Mesothelial cell of epicardium (in vitro differentiated cells): ENCODE data around the gene CLDND2. TPM values are rescaled to one million over a fixed set of nuclear protein-coding genes. Genes with fewer than 3 reads are reported as not detected.

Experiments used
- DNase-seq, 2 experiments: peaks; one replicate each; pipeline ENCODE4 v3.0.0; 2021; ENCODE audit warnings: low spot score in 2 of 2; ENCODE audit not compliant: unreplicated experiment in 2 of 2
- H3K27ac Mint-ChIP-seq: 2 replicates; pipeline ENCODE4 v1.8.0; 2021; ENCODE audit warnings: mixed read lengths
- H3K27me3 Mint-ChIP-seq: 2 replicates; pipeline ENCODE4 v1.8.0; 2021; ENCODE audit warnings: low read depth, mixed read lengths
- H3K36me3 Mint-ChIP-seq: 2 replicates; pipeline ENCODE4 v1.8.0; 2021; ENCODE audit warnings: mixed read lengths
- H3K4me1 Mint-ChIP-seq: 2 replicates; pipeline ENCODE4 v1.8.0; 2021; ENCODE audit warnings: mixed read lengths
- H3K4me3 Mint-ChIP-seq: 2 replicates; pipeline ENCODE4 v1.8.0; 2021; ENCODE audit warnings: mild to moderate bottlenecking, moderate library complexity, mixed read lengths
- H3K9me3 Mint-ChIP-seq: 2 replicates; pipeline ENCODE4 v1.8.0; 2021; ENCODE audit warnings: mixed read lengths
- total RNA-seq: library from RNA; stranded (reverse); gene quantifications from 3 replicates; pipeline ENCODE4 v1.2.1, GENCODE V29; 2021
- TF ChIP-seq, protein P1 (sequence below): fragments of 200-600 bp; sonication (generic); IDR thresholded peaks from one replicate; pipeline ENCODE4 v1.5.0; 2021; ENCODE audit warnings: antibody characterized with exemption; ENCODE audit not compliant: unreplicated experiment

CLDND2 gene
- total RNA-seq, 1 donor from 2014 or later: 0.56 TPM

DNA sequence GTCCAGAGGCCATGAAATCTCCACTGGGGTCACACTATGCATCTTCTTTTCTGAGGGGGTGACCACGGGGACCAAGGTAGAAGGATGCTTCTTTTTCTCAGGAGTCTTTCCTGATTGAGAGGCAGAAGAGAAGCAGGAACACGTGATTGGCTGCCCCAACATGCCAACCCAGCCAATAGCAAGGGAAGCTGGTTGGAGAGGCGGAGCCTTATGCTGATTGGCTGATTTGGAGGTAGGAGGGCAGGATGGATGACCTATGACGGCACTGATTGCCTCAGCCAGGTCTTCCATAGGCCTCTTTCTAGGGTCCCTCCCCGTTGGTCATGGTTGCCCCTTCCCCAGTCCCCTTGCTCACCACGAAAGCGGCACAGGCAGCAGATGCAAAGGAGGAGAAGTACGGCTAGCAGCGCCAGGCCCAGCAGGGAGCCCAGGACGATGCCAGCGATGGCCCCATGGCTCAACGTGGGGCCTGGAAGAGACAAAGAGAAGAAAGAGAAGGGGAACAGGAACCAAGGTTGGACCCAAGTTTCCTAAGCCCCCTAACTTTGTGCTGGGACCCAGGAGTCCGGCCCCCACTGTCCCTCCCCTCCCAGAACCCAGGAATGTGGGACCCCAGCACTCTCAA, 34.9 kb downstream of the CLDND2 start:
- TF ChIP-seq, protein P1, sequence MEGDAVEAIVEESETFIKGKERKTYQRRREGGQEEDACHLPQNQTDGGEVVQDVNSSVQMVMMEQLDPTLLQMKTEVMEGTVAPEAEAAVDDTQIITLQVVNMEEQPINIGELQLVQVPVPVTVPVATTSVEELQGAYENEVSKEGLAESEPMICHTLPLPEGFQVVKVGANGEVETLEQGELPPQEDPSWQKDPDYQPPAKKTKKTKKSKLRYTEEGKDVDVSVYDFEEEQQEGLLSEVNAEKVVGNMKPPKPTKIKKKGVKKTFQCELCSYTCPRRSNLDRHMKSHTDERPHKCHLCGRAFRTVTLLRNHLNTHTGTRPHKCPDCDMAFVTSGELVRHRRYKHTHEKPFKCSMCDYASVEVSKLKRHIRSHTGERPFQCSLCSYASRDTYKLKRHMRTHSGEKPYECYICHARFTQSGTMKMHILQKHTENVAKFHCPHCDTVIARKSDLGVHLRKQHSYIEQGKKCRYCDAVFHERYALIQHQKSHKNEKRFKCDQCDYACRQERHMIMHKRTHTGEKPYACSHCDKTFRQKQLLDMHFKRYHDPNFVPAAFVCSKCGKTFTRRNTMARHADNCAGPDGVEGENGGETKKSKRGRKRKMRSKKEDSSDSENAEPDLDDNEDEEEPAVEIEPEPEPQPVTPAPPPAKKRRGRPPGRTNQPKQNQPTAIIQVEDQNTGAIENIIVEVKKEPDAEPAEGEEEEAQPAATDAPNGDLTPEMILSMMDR: no peak
- Mint-ChIP-seq H3K4me3 (no peak overlapping the region), H3K27me3 (peaks cover 3% of the 10 kb centered on the region), H3K9me3 (peaks cover 12% of the 10 kb centered on the region), H3K36me3 (peaks cover 27% of the 10 kb centered on the region), H3K27ac (no peak overlapping the region), H3K4me1 (peaks cover 4% of the 10 kb centered on the region)
- DNase-seq: no peak

DNA sequence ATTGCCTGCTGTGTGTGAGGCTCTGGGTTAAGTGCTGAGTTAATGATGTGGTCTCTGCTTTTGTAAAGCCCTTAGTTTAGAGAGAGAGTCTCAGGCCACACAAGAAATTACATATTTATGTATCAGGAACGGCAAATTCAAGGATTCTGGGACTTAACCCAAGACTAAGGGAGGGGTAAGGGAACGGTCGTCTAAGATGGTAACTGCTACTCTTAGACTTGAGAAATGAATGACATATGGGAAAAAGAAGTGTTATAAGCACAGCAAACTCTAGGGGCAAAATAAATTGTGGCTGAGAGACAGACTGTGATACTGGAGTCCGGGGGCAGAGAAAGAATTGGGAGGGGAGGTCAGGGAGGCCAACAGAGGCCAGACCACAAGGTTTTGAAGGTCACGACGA, 37.1 kb downstream of the CLDND2 start:
- TF ChIP-seq, protein P1: no peak
- Mint-ChIP-seq H3K36me3 (peaks cover 28% of the 10 kb centered on the region), H3K9me3 (peaks cover 12% of the 10 kb centered on the region), H3K4me3 (no peak overlapping the region), H3K27ac (no peak overlapping the region), H3K4me1 (peaks cover 1% of the 10 kb centered on the region), H3K27me3 (peaks cover 10% of the 10 kb centered on the region)
- DNase-seq: no peak

DNA sequence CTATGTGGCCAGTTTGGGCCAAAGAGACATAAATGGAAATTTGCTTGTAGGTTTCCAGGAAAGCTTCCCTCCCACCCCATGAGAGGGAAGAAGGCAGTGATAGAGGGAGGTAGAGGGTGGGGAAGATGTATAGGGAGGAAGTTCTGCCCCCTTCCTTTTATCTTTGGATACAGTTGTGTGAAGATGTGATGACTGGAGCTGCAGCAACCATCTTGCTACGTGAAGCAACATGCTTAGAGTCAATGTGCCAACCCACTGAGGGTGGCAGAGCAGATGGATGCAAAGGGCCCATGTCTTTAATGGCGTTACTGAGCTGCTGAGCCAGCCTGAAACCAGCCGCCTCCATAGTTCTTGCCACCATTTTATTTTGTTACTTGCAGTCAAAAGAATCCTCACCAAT, 37.6 kb downstream of the CLDND2 start:
- Mint-ChIP-seq H3K4me1 (peaks cover 1% of the 10 kb centered on the region), H3K27me3 (peaks cover 10% of the 10 kb centered on the region), H3K27ac (no peak overlapping the region), H3K36me3 (peaks cover 28% of the 10 kb centered on the region), H3K9me3 (peaks cover 12% of the 10 kb centered on the region), H3K4me3 (no peak overlapping the region)
- DNase-seq: no peak
- TF ChIP-seq, protein P1: no peak

DNA sequence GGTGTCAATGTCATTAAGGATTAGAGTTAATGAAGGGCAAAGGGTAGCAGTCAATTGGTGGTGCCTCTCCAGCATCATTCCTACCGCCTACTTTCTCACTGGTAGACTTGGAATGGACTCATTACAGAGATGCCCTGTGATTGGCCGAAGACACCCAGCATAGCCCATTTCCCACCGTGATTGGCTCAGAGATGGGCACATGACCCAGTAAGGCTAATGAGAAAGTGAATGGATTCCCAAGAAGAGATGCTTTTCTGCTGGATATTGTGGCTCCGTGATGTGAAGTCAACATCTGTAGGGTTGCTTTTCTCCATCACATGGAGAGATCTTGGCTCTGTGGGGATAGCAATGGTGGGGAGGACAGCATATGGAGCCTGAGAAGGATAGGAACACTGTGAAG, 38.4 kb downstream of the CLDND2 start:
- H3K27ac Mint-ChIP-seq: no peak overlapping the region
- H3K4me3 Mint-ChIP-seq: no peak overlapping the region
- peaks cover 1% of the 10 kb centered on the region for H3K4me1 Mint-ChIP-seq
- TF ChIP-seq, protein P1: no peak
- peaks cover 28% of the 10 kb centered on the region for H3K36me3 Mint-ChIP-seq
- no peak for DNase-seq
- peaks cover 15% of the 10 kb centered on the region for H3K27me3 Mint-ChIP-seq
- peaks cover 12% of the 10 kb centered on the region for H3K9me3 Mint-ChIP-seq

DNA sequence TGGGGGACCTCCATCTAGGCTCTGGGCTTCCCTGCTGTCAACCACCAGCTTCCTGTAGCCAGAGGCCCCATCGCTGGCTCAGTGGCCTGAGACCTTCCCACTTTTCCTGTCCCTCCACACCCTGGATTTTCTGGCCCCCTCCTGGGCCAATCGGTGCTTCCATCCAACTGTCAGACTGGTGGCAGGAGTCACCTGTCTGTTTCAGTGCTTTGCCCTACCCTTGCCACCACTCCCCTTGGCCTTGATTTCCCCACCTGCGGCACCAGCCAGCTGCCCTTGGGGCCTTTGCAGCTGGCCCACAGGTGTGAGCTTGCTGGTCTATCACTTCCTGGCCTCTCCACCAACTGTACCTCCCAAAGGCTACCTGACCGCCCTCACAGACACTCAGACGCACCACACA, 39.4 kb downstream of the CLDND2 start:
- H3K4me3 Mint-ChIP-seq: no peak overlapping the region
- peaks cover 15% of the 10 kb centered on the region for H3K27me3 Mint-ChIP-seq
- TF ChIP-seq, protein P1: no peak
- H3K27ac Mint-ChIP-seq: no peak overlapping the region
- H3K9me3 Mint-ChIP-seq: peaks cover 12% of the 10 kb centered on the region
- H3K36me3 Mint-ChIP-seq: peaks cover 27% of the 10 kb centered on the region
- H3K4me1 Mint-ChIP-seq: peaks cover 1% of the 10 kb centered on the region
- no peak for DNase-seq
